Nephron progenitor cell (in vitro differentiated cells): Measurements from ENCODE around the gene TMEM53.

Experiments used
- DNase-seq: peaks from one replicate; pipeline ENCODE4 v3.0.0; 2021
- H3K27ac Mint-ChIP-seq: 2 replicates; pipeline ENCODE4 v1.8.0; 2021; ENCODE audit warnings: mild to moderate bottlenecking, moderate library complexity, mixed read lengths
- H3K27me3 Mint-ChIP-seq: 2 replicates; pipeline ENCODE4 v1.8.0; 2021; ENCODE audit warnings: mild to moderate bottlenecking, low read depth, mixed read lengths; ENCODE audit not compliant: poor library complexity
- H3K36me3 Mint-ChIP-seq: 2 replicates; pipeline ENCODE4 v1.8.0; 2021; ENCODE audit warnings: low read depth, mixed read lengths
- H3K4me1 Mint-ChIP-seq: 2 replicates; pipeline ENCODE4 v1.8.0; 2021; ENCODE audit warnings: mixed read lengths
- H3K4me3 Mint-ChIP-seq: 2 replicates; pipeline ENCODE4 v1.8.0; 2021; ENCODE audit warnings: mild to moderate bottlenecking, moderate library complexity, mixed read lengths
- H3K9me3 Mint-ChIP-seq: 2 replicates; pipeline ENCODE4 v1.8.0; 2021; ENCODE audit warnings: mild to moderate bottlenecking, moderate library complexity, mixed read lengths
- CTCF ChIP-seq: fragments of 200-600 bp; sonication (generic); IDR thresholded peaks from 2 replicates; pipeline ENCODE4 v1.5.0; 2021; ENCODE audit warnings: antibody characterized with exemption

TMEM53 gene

GRCh38 chr1:44642925-44643324 is 31.4 kb downstream of the TMEM53 start:
- no peak for DNase-seq
- H3K27me3 Mint-ChIP-seq, result peaks cover 10% of the 10 kb centered on the region
- TF ChIP-seq CTCF, result no peak
- H3K27ac Mint-ChIP-seq, result no peak overlapping the region
- H3K4me1 Mint-ChIP-seq, result peaks cover 98% of the 10 kb centered on the region
- no peak overlapping the region for H3K4me3 Mint-ChIP-seq
- peaks cover 42% of the 10 kb centered on the region for H3K36me3 Mint-ChIP-seq
- no peaks in the 10 kb centered on the region for H3K9me3 Mint-ChIP-seq

GRCh38 chr1:44642255-44642654 is 32.0 kb downstream of the TMEM53 start:
- H3K4me1 Mint-ChIP-seq, result peaks cover 98% of the 10 kb centered on the region
- no peak for TF ChIP-seq CTCF
- H3K4me3 Mint-ChIP-seq, result no peak overlapping the region
- peaks cover 42% of the 10 kb centered on the region for H3K36me3 Mint-ChIP-seq
- no peak overlapping the region for H3K27ac Mint-ChIP-seq
- H3K9me3 Mint-ChIP-seq, result no peaks in the 10 kb centered on the region
- peaks cover 8% of the 10 kb centered on the region for H3K27me3 Mint-ChIP-seq
- no peak for DNase-seq

- Mint-ChIP-seq H3K27ac (peak overlapping the region; percentile 55), H3K36me3 (peaks cover 49% of the 10 kb centered on the region), H3K27me3 (peaks cover 8% of the 10 kb centered on the region), H3K4me3 (peak overlapping the region; percentile 9), H3K9me3 (no peaks in the 10 kb centered on the region), H3K4me1 (peaks cover 98% of the 10 kb centered on the region)
- no peak for TF ChIP-seq CTCF
- no peak for DNase-seq
These were observed 32.9 kb downstream of the TMEM53 start for GRCh38 chr1:44641126-44642102.

GRCh38 chr1:44640200-44640853 is 34.0 kb downstream of the TMEM53 start:
- no peak overlapping the region for H3K4me3 Mint-ChIP-seq
- DNase-seq, result no peak
- no peak for TF ChIP-seq CTCF

GRCh38 chr1:44637702-44638411 is 36.4 kb downstream of the TMEM53 start:
- H3K27me3 Mint-ChIP-seq, result peaks cover 8% of the 10 kb centered on the region
- H3K36me3 Mint-ChIP-seq, result peaks cover 59% of the 10 kb centered on the region
- no peaks in the 10 kb centered on the region for H3K9me3 Mint-ChIP-seq
- H3K27ac Mint-ChIP-seq, result peak overlapping the region; percentile 82
- peak overlapping the region; percentile 73 for H3K4me3 Mint-ChIP-seq
- peaks cover 99% of the 10 kb centered on the region for H3K4me1 Mint-ChIP-seq
- peak; percentile 50 for DNase-seq
- no peak for TF ChIP-seq CTCF

More at GRCh38 chr1:44640200-44640853, 34.0 kb downstream of the TMEM53 start:
- no peaks in the 10 kb centered on the region for H3K9me3 Mint-ChIP-seq
- peaks cover 99% of the 10 kb centered on the region for H3K4me1 Mint-ChIP-seq
- no peak overlapping the region for H3K27ac Mint-ChIP-seq
- peaks cover 59% of the 10 kb centered on the region for H3K36me3 Mint-ChIP-seq
- peaks cover 8% of the 10 kb centered on the region for H3K27me3 Mint-ChIP-seq
